Hepatocyte (in vitro differentiated cells): Measurements from ENCODE around the gene DENND6B.

Source experiments
- CTCF ChIP-seq: fragments of 200-600 bp; sonication (generic); IDR thresholded peaks from 2 replicates; pipeline ENCODE4 v1.5.1; 2016; ENCODE audit warnings: antibody characterized with exemption, mild to moderate bottlenecking; ENCODE audit not compliant: poor library complexity
- EZH2 ChIP-seq: fragments of 200-600 bp; sonication (generic); IDR thresholded peaks from 2 replicates; pipeline ENCODE4 v1.6.1; 2016; ENCODE audit warnings: antibody characterized with exemption, mild to moderate bottlenecking, borderline replicate concordance
- EZH2phosphoT487 ChIP-seq: fragments of 200-600 bp; sonication (generic); IDR thresholded peaks from one replicate; pipeline ENCODE4 v1.6.1; 2018; ENCODE audit warnings: antibody characterized with exemption, mild to moderate bottlenecking, low read depth, moderate library complexity; ENCODE audit not compliant: unreplicated experiment, severe bottlenecking

- no peak for TF ChIP-seq CTCF
- TF ChIP-seq EZH2phosphoT487 = no peak
- TF ChIP-seq EZH2 = no peak
Observed at GRCh38 chr22:50303515-50303847, 23.3 kb downstream of the DENND6B start.
